Stimulated activated CD8-positive, alpha-beta memory T cell treated with anti-CD3 and anti-CD28 coated beads, Interleukin-15, amount 100 ng/mL, for 48 hours (primary cell): ENCODE data around the gene SMARCA2.

Experiments
- DNase-seq, 2 donors: peaks; one replicate each; pipeline ENCODE4 v3.0.0-alpha.2; 2020; ENCODE audit warnings: low read depth in 2 of 2

SMARCA2 gene

GRCh38 chr9:2039294-2040180 is 24.4 kb downstream of the SMARCA2 start:
- no peak for DNase-seq

- DNase-seq, result no peak
Measured at GRCh38 chr9:2040828-2041227, 25.7 kb downstream of the SMARCA2 start.

- DNase-seq, result no peak
Measured at GRCh38 chr9:2041736-2042135, 26.6 kb downstream of the SMARCA2 start.

GRCh38 chr9:2043243-2043642 is 28.1 kb downstream of the SMARCA2 start:
- no peak for DNase-seq

- DNase-seq, result no peak
Measured at GRCh38 chr9:2043881-2044462, 28.8 kb downstream of the SMARCA2 start.

GRCh38 chr9:2047144-2047671 is 32.1 kb downstream of the SMARCA2 start:
- DNase-seq, result no peak

- DNase-seq, result no peak
Measured at GRCh38 chr9:2047916-2048315, 32.8 kb downstream of the SMARCA2 start.

- no peak for DNase-seq
Measured at GRCh38 chr9:2050236-2050635, 35.1 kb downstream of the SMARCA2 start.

- peak; percentile 36 to 56 for DNase-seq
Measured at GRCh38 chr9:2053883-2054845, 39.0 kb downstream of the SMARCA2 start.

- DNase-seq, result no peak
Measured at GRCh38 chr9:2055203-2055658, 40.1 kb downstream of the SMARCA2 start.

GRCh38 chr9:2059274-2059929 is 44.3 kb downstream of the SMARCA2 start:
- no peak for DNase-seq

GRCh38 chr9:2060424-2060823 is 45.3 kb downstream of the SMARCA2 start:
- DNase-seq, result no peak

- no peak for DNase-seq
Measured at GRCh38 chr9:2065704-2066103, 50.6 kb downstream of the SMARCA2 start.

GRCh38 chr9:2066312-2067273 is 51.4 kb downstream of the SMARCA2 start:
- no peak for DNase-seq

GRCh38 chr9:2072752-2073405 is 57.7 kb downstream of the SMARCA2 start:
- no peak for DNase-seq

GRCh38 chr9:2082772-2083171 is 67.6 kb downstream of the SMARCA2 start:
- no peak for DNase-seq

- no peak for DNase-seq
Measured at GRCh38 chr9:2083479-2083878, 68.3 kb downstream of the SMARCA2 start.

GRCh38 chr9:2085716-2086115 is 70.6 kb downstream of the SMARCA2 start:
- DNase-seq, result no peak

- DNase-seq, result no peak
Measured at GRCh38 chr9:2086116-2086515, 71.0 kb downstream of the SMARCA2 start.

GRCh38 chr9:2086971-2087370 is 71.8 kb downstream of the SMARCA2 start:
- no peak for DNase-seq
